Heart right ventricle (tissue), 16 donors: ENCODE results near the gene SLF1. TPM values are rescaled to one million over a fixed set of nuclear protein-coding genes. Genes with fewer than 3 reads are reported as not detected.

Experiments
- ATAC-seq, 8 donors: fragments of 200-7000 bp; cut with Tn5 transposase; one replicate each; pipeline ENCODE4 v1.9.1; 2020; ENCODE audit warnings: mild to moderate bottlenecking in 8 of 8, moderate library complexity in 8 of 8, moderate number of reproducible peaks in 1 of 8
- DNase-seq, 2 donors: peaks; one replicate each; pipeline ENCODE4 v3.0.0-alpha.2; 2020
- H3K27ac ChIP-seq, 10 donors: fragments of 200-600 bp; sonication (generic) in 2 of 10; one replicate each; pipeline versions ENCODE4 v1.5.0 to v1.8.0; 2020 to 2022; ENCODE audit warnings: mild to moderate bottlenecking in 3 of 10
- H3K27me3 ChIP-seq, 7 donors: fragments of 200-600 bp; one replicate each; pipeline ENCODE4 v1.8.0; 2021 to 2022; ENCODE audit warnings: mild to moderate bottlenecking in 2 of 7
- H3K36me3 ChIP-seq, 9 donors: fragments of 200-600 bp; sonication (generic) in 1 of 9; one replicate each; pipeline versions ENCODE4 v1.5.0 to v1.8.0; 2020 to 2022; ENCODE audit warnings: mild to moderate bottlenecking in 2 of 9
- H3K4me1 ChIP-seq, 9 donors: fragments of 200-600 bp; sonication (generic) in 1 of 9; one replicate each; pipeline versions ENCODE4 v1.5.0 to v1.8.0; 2020 to 2022; ENCODE audit warnings: mild to moderate bottlenecking in 4 of 9
- H3K4me3 ChIP-seq, 10 donors: fragments of 200-600 bp; sonication (generic) in 2 of 10; one replicate each; pipeline versions ENCODE4 v1.5.0 to v1.8.0; 2020 to 2022; ENCODE audit warnings: mild to moderate bottlenecking in 7 of 10, moderate library complexity in 2 of 10
- H3K9me3 ChIP-seq, 11 donors: fragments of 200-600 bp in 10 of 11; sonication (generic) in 2 of 11; one replicate each; pipeline versions ENCODE4 v1.5.0 to v1.8.0; 2013 to 2022; ENCODE audit warnings: mild to moderate bottlenecking in 2 of 11, control low read depth in 1 of 11, moderate library complexity in 1 of 11
- CTCF ChIP-seq, 9 donors: fragments of 200-600 bp; sonication (generic) in 2 of 9; IDR thresholded peaks; one replicate each; pipeline versions ENCODE4 v1.5.0 to v1.8.0; 2021 to 2022; ENCODE audit warnings: antibody characterized with exemption in 9 of 9, mild to moderate bottlenecking in 5 of 9, moderate library complexity in 1 of 9
- WGBS, 2 donors: extraction: QIAGEN DNeasy Blood & Tissue Kit; methylation state at CpG; one replicate each; pipeline ENCODE4 v1.1.7; 2013; ENCODE audit warnings: inconsistent platforms in 1 of 2; 5-methylcytosine and 5-hydroxymethylcytosine counted together
- intact Hi-C, 10 donors: fragments of 100-400 bp; cut with DNase I; formaldehyde crosslinking; loops; one replicate each; pipeline versions ENCODE4 v1.11.1 to v1.14.2; 2022
- polyA plus RNA-seq, 2 donors: library from polyadenylated mRNA; stranded (reverse); fragments of 200-250 nt; gene quantifications; one replicate each; pipeline ENCODE4 v1.2.3, GENCODE V29; 2013
- total RNA-seq, 10 donors: library from RNA; stranded (reverse); fragmentation: NEBNext Ultra II Directional in 3 of 10; extraction: Animal tissue kit (Norgen Biotek cat#: 25700) in 3 of 10; gene quantifications; one replicate each; pipeline versions ENCODE4 v1.2.1 to v1.2.4, GENCODE V29; 2021 to 2023
- donor health status: Arrhythmogenic right ventricular cardiomyopathy.
- donor health status: ischemic (EF 13 %, LVEDD 7.1; RV severe dilation, severe dysfunction).
- donor health status: healthy with polysubstance abuse.
- donor health status: DM: no; HTN: yes; CAD: no.
- donor health status: DM: no; HTN: no; CAD: no.
- donor health status: ischemic (EF 25% LVEDD 6.9; RV normal size, moderate dysfunction).
- donor health status: ischemic (EF 25% LVEDD 5.7; RV mildly dilated, moderate dysfunction).
- donor health status: healthy.
- donor health status: DM: yes; HTN: yes; CAD: no.
- donor health status: Ischemic cardiomyopathy.
- donor health status: ischemic (EF 35%, LVEDD 5.7; RV mildly dilated, moderate dysfunction).
- donor health status: nonischemic (EF 11% LVEDD 7.7; RV severe dilation, severe dysfunction).
- donor health status: DM: yes; HTN: yes; CAD: no.
- donor health status: PGD.
- donor health status: ischemic (EF 29% LVEDD 5.4; RV normal size, mild dysfunction).
- donor health status: nonischemic (EF 23%, LVEDD 6.1; RV moderate dilation, normal function).

Gene SLF1
- total and polyA plus RNA-seq, 12 donors = 2.3 to 10.0 (median 4.5) TPM

- ATAC-seq = peak in 7 of 8 donors; percentile 23 to 94 (median 62)
Observed at GRCh38 chr5:94715768-94716167, 97.3 kb downstream of the SLF1 start.

DNA sequence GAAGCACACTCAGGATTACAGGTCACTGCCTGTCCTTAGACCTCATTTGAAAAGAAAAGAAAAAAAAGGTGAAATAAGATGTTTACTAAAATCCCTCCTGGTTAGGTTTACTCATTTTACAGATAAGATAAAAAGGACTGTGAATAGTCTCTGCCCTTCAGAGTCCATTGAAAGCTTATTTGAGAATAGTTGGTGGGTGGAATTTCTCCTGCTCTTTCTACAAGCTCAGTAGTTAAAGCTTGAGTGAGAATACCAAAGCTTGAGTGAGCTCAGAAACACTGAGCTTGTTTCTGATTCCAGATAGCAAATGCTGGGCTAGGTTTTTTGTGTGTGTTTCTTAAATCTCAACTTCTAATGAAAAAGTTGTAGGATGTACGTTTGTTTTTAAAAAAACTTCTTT is 106.7 kb downstream of the SLF1 start:
- 80 to 86% methylated on average over 1 of the region's 1 CpG for WGBS, 2 donors
- Histone ChIP-seq H3K9me3 (no peaks in the 10 kb centered on the region), H3K4me1 (no peaks in the 10 kb centered on the region), H3K4me3 (no peak overlapping the region), H3K27ac (no peak overlapping the region), H3K36me3 (peaks cover 0 to 5% (median 0%) of the 10 kb centered on the region in 9 donors), H3K27me3 (no peaks in the 10 kb centered on the region)
- ATAC-seq = no peak
- intact Hi-C loops = no loop called here
- TF ChIP-seq CTCF (IDR thresholded peaks at IDR 0.05) = no peak
- no peak for DNase-seq

More at GRCh38 chr5:94715768-94716167, 97.3 kb downstream of the SLF1 start:
- peak; percentile 12 to 25 for DNase-seq
- Histone ChIP-seq H3K27me3 (no peaks in the 10 kb centered on the region), H3K4me3 (no peak overlapping the region), H3K9me3 (peaks cover 0 to 10% (median 0%) of the 10 kb centered on the region in 11 donors), H3K36me3 (peaks cover 0 to 30% (median 6%) of the 10 kb centered on the region in 9 donors), H3K27ac (no peak overlapping the region), H3K4me1 (no peaks in the 10 kb centered on the region)
- intact Hi-C loops = no loop called here
- 61 to 67% methylated on average over 3 of the region's 3 CpGs for WGBS, 2 donors
- TF ChIP-seq CTCF (IDR thresholded peaks at IDR 0.05) = no peak

GRCh38 chr5:94731471-94731870 is 113.0 kb downstream of the SLF1 start:
- H3K27me3 ChIP-seq = no peaks in the 10 kb centered on the region
- DNase-seq = no peak
- no peaks in the 10 kb centered on the region for H3K9me3 ChIP-seq
- 40 to 56% methylated on average over 1 of the region's 1 CpG for WGBS, 2 donors
- H3K27ac ChIP-seq = no peak overlapping the region
- no peak for TF ChIP-seq CTCF (IDR thresholded peaks at IDR 0.05)
- peaks cover 0 to 5% (median 0%) of the 10 kb centered on the region in 9 donors for H3K4me1 ChIP-seq
- no peaks in the 10 kb centered on the region for H3K36me3 ChIP-seq
- ATAC-seq = no peak
- no peak overlapping the region for H3K4me3 ChIP-seq
- intact Hi-C loops = loop anchor here in 1 of 10 donors (10.0 kb wide), 1 partner anchor 207 kb away; no protein-coding TSS in a partner anchor

DNA sequence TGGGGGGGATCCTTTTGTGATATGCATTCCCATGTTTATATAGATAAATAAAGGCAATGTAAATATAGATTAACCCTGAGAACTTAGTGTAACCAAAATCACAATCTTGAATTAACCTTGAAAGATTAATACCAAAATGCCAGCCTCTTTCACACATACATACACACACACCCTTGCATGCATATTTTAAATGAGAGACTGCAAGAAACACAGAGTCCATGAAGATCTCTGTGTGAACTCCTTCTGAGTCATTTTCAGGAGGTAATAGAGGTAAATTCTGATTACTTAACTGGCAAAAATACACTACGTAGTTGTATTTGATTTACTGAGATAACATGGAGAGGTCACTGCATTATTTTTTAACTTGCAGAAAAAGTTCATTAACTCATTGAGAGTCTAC is 118.0 kb downstream of the SLF1 start:
- H3K9me3 ChIP-seq = no peaks in the 10 kb centered on the region
- no peak overlapping the region for H3K27ac ChIP-seq
- no peaks in the 10 kb centered on the region for H3K27me3 ChIP-seq
- H3K4me3 ChIP-seq = no peak overlapping the region
- peaks cover 0 to under 1% (median 0%) of the 10 kb centered on the region in 9 donors for H3K4me1 ChIP-seq
- intact Hi-C loops = loop anchor here in 8 of 10 donors (5.0 to 10.0 kb wide), 3 partner anchors 209 to 214 kb away; no protein-coding TSS in a partner anchor
- no peaks in the 10 kb centered on the region for H3K36me3 ChIP-seq
- DNase-seq (no peak), ATAC-seq (no peak)
- WGBS, 2 donors = 84 to 89% methylated on average over 1 of the region's 1 CpG
- TF ChIP-seq CTCF (IDR thresholded peaks at IDR 0.05) = no peak
